ENCODE data around the gene NEDD4L. TPM values are rescaled to one million over a fixed set of nuclear protein-coding genes. Genes with fewer than 3 reads are reported as not detected.

The NEDD4L gene
- polyA plus RNA-seq, 1 experiment: 14.1 TPM

GRCh38 chr18:58020567-58021107 lies 23.4 kb upstream of the NEDD4L start:
- ChIA-PET POLR2A (no interaction called here), CTCF (no interaction called here)
- no peak for DNase-seq (ENCODE audit: low read depth)
- Histone ChIP-seq H3K27me3 (ENCODE audit: control insufficient read depth, insufficient read depth, low read length) (peaks cover 2% of the 10 kb centered on the region; the same call in 1 of the 2 replicates), H3K36me3 (ENCODE audit: control insufficient read depth, insufficient read depth, low read length) (no peaks in the 10 kb centered on the region), H3K4me3 (ENCODE audit: low read depth, low read length) (no peak overlapping the region)
- TF ChIP-seq CTCF (IDR thresholded peaks at IDR 0.05; ENCODE audit: insufficient read depth, low read depth, low read length): no peak

GRCh38 chr18:58021504-58021903 lies 22.5 kb upstream of the NEDD4L start:
- no peak for TF ChIP-seq CTCF (IDR thresholded peaks at IDR 0.05; ENCODE audit: insufficient read depth, low read depth, low read length)
- no peak for DNase-seq (ENCODE audit: low read depth)
- ChIA-PET CTCF (interaction anchor here (0.7 kb wide), 1 partner anchor 22 kb away, joined by 3 read pairs; the partner anchor contains the start of gene NEDD4L), POLR2A (no interaction called here)
- Histone ChIP-seq H3K36me3 (ENCODE audit: control insufficient read depth, insufficient read depth, low read length) (no peaks in the 10 kb centered on the region), H3K27me3 (ENCODE audit: control insufficient read depth, insufficient read depth, low read length) (peaks cover 2% of the 10 kb centered on the region; the same call in 1 of the 2 replicates), H3K4me3 (ENCODE audit: low read depth, low read length) (no peak overlapping the region)

- CTCF ChIA-PET: no interaction called here
- POLR2A ChIA-PET: interaction anchor here (0.5 kb wide), 1 partner anchor 443 kb away, joined by 4 read pairs; no protein-coding TSS in a partner anchor
- Histone ChIP-seq H3K27me3 (ENCODE audit: control insufficient read depth, insufficient read depth, low read length) (peaks cover 4% of the 10 kb centered on the region; the same call in 1 of the 2 replicates), H3K4me3 (ENCODE audit: low read depth, low read length) (no peak overlapping the region), H3K36me3 (ENCODE audit: control insufficient read depth, insufficient read depth, low read length) (no peaks in the 10 kb centered on the region)
- DNase-seq (ENCODE audit: low read depth): no peak
- TF ChIP-seq CTCF (IDR thresholded peaks at IDR 0.05; ENCODE audit: insufficient read depth, low read depth, low read length): no peak
Measured at GRCh38 chr18:58023108-58023507, 20.9 kb upstream of the NEDD4L start.

- no peak overlapping the region for H3K4me3 ChIP-seq (ENCODE audit: low read depth, low read length)
- peaks cover 4% of the 10 kb centered on the region for H3K27me3 ChIP-seq (ENCODE audit: control insufficient read depth, insufficient read depth, low read length)
- POLR2A ChIA-PET: no interaction called here
- H3K36me3 ChIP-seq (ENCODE audit: control insufficient read depth, insufficient read depth, low read length): no peaks in the 10 kb centered on the region
- TF ChIP-seq CTCF (IDR thresholded peaks at IDR 0.05; ENCODE audit: insufficient read depth, low read depth, low read length): no peak
- CTCF ChIA-PET: interaction anchor here (1.1 kb wide), 2 partner anchors 19 to 25 kb away, joined by 3 to 4 read pairs; partner anchors contain the start of gene NEDD4L
- DNase-seq (ENCODE audit: low read depth): no peak
Measured at GRCh38 chr18:58024139-58024538, 19.9 kb upstream of the NEDD4L start.

GRCh38 chr18:58025205-58025604 lies 18.8 kb upstream of the NEDD4L start:
- no peak overlapping the region for H3K4me3 ChIP-seq (ENCODE audit: low read depth, low read length)
- no peak for DNase-seq (ENCODE audit: low read depth)
- ChIA-PET CTCF (interaction anchor here (0.6 to 1.5 kb wide), 3 partner anchors 18 to 502 kb away, joined by 3 to 5 read pairs (median 3); no protein-coding TSS in a partner anchor), POLR2A (no interaction called here)
- peaks cover 6% of the 10 kb centered on the region for H3K27me3 ChIP-seq (ENCODE audit: control insufficient read depth, insufficient read depth, low read length)
- TF ChIP-seq CTCF (IDR thresholded peaks at IDR 0.05; ENCODE audit: insufficient read depth, low read depth, low read length): no peak
- H3K36me3 ChIP-seq (ENCODE audit: control insufficient read depth, insufficient read depth, low read length): no peaks in the 10 kb centered on the region

All from BJ (cell line).